HG03520 (cell line): ENCODE data around the gene RBM6.
"Not testable (repeated sequence)": the region's sequence is repeated elsewhere in the genome, so short reads cannot be mapped to it uniquely, and the experiment has no call there.

ENCODE experiments used
- ATAC-seq: cut with Tn5 transposase; IDR thresholded peaks from one replicate; pipeline ENCODE4 v1.9.1; 2021; ENCODE audit warnings: mild to moderate bottlenecking, moderate library complexity; ENCODE audit not compliant: unreplicated experiment

Gene RBM6

DNA sequence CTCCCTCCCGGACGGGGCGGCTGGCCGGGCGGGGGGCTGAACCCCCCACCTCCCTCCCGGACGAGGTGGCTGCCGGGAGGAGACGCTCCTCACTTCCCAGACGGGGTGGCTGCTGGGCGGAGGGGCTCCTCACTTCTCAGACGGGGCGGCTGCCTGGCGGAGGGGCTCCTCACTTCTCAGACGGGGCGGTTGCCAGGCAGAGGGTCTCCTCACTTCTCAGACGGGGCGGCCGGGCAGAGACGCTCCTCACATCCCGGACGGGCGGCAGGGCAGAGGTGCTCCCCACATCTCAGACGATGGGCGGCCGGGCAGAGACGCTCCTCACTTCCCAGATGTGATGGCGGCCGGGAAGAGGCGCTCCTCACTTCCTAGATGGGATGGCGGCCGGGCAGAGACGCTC lies 145.0 kb downstream of the RBM6 start:
- ATAC-seq, result not testable (repeated sequence)

- ATAC-seq, result peak; percentile 96
These were observed 149.0 kb downstream of the RBM6 start, which contains the start of gene RBM5 for GRCh38 chr3:50088725-50089608. Gene RBM5, plus strand, starts transcription at chr3:50088919. Its CDS starts 1,516 bp downstream, at chr3:50090435.

GRCh38 chr3:50089609-50089945 lies 149.6 kb downstream of the RBM6 start:
- ATAC-seq, result no peak

DNA sequence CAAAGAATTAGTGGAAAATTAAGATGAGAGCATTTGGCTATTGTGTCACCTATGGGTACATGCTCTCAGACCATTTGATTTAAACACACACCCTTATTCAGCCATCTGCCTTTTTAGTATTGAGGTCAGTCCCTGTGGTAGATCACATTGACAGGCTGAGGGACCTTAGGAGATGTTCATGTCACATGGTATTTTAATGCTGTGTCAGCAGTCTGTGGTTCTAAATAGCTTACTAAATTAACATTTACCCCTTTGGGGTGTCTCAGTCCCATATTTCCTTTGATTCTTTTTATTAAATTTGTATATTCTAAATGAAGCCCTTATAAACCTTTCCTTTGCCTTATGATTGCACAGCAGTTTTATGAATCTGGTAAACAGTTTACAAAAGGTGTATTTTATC lies 151.0 kb downstream of the RBM6 start:
- no peak for ATAC-seq

GRCh38 chr3:50095352-50095998 lies 155.5 kb downstream of the RBM6 start:
- no peak for ATAC-seq

- no peak for ATAC-seq
These were observed 160.4 kb downstream of the RBM6 start for GRCh38 chr3:50100386-50100785.

DNA sequence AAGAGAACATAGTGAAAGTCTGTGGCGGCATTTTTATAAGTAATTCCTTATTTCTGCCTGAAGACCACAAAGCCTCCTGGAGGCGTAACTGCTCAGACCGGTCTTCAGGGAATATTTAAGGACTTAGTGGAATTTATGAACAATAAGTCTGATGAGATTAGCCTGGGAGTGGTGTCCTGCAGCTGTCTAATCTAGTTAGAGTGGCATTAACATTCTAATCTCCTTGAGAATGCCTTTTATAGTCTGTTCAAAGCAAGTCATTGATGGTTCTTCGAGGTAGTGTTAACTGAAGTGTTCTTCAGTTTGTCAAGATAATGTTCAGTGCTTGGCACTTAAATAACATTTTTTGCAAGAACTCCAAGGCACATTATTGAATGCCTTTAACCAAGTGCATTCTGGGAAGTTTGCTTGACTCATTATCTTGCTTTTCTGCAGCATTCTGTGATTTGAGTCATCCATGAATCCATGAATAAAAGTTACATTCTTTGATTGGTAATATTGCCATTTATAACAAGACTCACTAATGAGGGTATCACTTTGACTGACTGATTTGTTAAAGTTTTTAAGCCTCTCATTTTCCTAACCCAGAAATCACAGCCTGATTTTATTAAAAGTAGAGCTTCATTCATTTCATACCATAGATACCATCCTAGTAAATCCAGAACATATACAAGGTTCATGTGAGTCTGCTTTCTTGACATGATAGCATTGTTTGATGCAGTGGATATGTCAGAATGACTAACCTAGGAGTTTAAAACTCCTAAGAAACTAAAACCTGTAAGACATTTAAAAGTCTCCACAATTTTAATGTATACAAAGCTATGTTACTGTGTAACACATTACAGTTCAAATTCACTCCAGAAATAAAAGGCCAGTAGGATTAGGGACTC lies 161.3 kb downstream of the RBM6 start:
- ATAC-seq, result no peak

DNA sequence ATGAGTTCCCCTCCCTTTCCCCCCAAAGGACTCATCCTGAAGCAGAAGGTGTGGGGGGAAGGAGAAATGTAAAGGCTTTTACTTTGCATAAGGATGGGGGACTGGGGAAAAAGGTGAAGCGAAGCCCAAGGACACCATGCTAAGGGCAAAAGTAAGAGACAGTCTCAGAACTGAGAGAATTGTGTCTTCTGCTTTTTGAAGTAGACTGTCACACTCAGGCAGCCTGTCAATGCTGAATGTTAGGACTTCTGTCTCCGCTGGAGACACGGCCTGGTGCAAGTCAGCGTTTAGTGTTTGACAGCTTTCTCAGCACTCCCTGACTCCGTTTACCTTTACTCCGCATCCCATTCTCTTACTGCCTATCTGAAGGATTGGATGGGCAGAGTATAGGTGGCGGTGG lies 162.6 kb downstream of the RBM6 start:
- ATAC-seq, result no peak

GRCh38 chr3:50111757-50112156 lies 171.8 kb downstream of the RBM6 start:
- ATAC-seq, result no peak

- no peak for ATAC-seq
These were observed 172.5 kb downstream of the RBM6 start for GRCh38 chr3:50112462-50112861.

- ATAC-seq, result no peak
These were observed 177.2 kb downstream of the RBM6 start for GRCh38 chr3:50117120-50117519.

- ATAC-seq, result no peak
These were observed 178.3 kb downstream of the RBM6 start for GRCh38 chr3:50118237-50118636.

- ATAC-seq, result no peak
These were observed 179.8 kb downstream of the RBM6 start for GRCh38 chr3:50119786-50120185.

DNA sequence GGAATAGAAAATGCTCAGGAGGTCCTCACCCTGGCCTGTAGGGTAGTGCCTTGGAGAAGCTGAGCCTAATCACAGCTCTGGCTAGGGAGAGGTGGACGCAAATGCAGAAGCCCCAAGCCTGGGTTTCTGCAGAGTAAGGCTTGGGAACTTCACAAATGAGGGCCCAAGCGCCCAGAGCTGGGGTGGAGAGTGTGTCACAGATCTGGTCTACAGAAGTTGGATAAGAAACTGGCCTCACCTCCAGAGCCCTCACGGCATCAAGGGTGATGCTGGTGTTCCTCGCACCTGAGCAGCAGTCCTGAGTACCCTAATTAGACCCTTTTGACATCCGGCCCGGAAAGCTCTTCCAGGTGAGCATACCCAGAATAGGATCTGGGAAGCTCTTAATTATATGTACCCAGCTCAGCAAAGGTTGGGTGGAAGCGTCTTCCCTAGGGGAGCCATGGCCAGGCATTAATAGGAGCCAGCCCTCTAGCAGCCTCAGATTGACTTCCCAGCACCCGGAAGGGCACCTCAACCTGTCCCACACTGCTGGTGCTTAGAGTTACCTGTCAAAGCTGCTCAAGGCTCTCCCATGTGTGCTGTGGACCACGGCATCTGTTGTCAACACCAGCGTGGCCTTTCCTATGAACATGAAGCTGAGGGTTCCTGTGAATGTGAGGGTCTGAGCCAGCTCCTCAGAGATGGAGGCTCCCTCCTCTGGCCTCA lies 180.6 kb downstream of the RBM6 start:
- ATAC-seq, result no peak

- ATAC-seq, result no peak
These were observed 181.4 kb downstream of the RBM6 start for GRCh38 chr3:50121072-50122032.

- ATAC-seq, result no peak
These were observed 182.1 kb downstream of the RBM6 start for GRCh38 chr3:50122071-50122470.

GRCh38 chr3:50122661-50123391 lies 182.9 kb downstream of the RBM6 start:
- no peak for ATAC-seq

DNA sequence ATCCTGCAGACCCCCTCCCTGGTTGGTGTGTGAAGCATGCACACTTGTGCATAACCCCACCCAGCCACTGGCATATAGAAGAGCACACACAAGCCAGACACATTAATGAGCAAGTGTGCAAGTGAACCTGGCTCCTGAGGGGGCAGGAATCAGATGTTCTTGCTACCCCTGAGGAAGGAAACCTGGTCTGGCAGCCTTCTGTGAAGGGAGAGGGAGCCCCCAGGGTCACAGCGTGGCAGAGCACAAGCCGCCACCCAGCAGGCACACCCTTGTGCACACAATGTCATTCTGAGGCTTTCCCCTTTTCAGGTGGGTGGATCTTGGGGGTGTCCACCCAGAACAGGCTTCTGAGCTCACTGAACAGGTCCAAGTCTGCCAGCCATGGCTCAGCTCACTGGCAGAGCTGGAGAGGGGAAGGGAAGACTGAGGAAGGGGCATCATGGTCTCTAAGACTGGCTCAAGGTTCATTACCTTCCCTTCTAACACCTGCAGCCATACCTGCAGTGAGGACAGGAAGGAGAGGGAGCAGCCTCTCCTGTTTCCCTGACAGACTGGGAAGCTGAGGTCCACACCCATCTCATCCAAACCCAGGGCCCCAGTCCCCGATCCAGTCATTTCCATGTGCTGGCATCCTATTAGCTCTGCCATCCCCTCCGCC lies 183.6 kb downstream of the RBM6 start:
- ATAC-seq, result no peak
